GM20000 (cell line): ENCODE data around the gene DLST.

Experiments
- DNase-seq: peaks from one replicate; pipeline ENCODE4 v3.0.0; 2012; ENCODE audit warnings: low spot score
- TF ChIP-seq, protein P1 (sequence below): IDR thresholded peaks from 2 replicates; pipeline ENCODE4 v1.5.1; 2012; ENCODE audit warnings: mild to moderate bottlenecking, control low read depth; ENCODE audit errors: extremely low read depth, missing control alignments

Gene DLST

GRCh38 chr14:74881431-74882102, at the start of gene DLST:
TSS of gene DLST (plus strand) at chr14:74881916. CDS start at chr14:74881954, 38 bp downstream.
- DNase-seq, result peak; percentile 97
- TF ChIP-seq, protein P1, sequence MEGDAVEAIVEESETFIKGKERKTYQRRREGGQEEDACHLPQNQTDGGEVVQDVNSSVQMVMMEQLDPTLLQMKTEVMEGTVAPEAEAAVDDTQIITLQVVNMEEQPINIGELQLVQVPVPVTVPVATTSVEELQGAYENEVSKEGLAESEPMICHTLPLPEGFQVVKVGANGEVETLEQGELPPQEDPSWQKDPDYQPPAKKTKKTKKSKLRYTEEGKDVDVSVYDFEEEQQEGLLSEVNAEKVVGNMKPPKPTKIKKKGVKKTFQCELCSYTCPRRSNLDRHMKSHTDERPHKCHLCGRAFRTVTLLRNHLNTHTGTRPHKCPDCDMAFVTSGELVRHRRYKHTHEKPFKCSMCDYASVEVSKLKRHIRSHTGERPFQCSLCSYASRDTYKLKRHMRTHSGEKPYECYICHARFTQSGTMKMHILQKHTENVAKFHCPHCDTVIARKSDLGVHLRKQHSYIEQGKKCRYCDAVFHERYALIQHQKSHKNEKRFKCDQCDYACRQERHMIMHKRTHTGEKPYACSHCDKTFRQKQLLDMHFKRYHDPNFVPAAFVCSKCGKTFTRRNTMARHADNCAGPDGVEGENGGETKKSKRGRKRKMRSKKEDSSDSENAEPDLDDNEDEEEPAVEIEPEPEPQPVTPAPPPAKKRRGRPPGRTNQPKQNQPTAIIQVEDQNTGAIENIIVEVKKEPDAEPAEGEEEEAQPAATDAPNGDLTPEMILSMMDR, result no peak

- TF ChIP-seq, protein P1, result no peak
- no peak for DNase-seq
Measured at GRCh38 chr14:74832849-74833248, 48.9 kb upstream of the DLST start.

DNA sequence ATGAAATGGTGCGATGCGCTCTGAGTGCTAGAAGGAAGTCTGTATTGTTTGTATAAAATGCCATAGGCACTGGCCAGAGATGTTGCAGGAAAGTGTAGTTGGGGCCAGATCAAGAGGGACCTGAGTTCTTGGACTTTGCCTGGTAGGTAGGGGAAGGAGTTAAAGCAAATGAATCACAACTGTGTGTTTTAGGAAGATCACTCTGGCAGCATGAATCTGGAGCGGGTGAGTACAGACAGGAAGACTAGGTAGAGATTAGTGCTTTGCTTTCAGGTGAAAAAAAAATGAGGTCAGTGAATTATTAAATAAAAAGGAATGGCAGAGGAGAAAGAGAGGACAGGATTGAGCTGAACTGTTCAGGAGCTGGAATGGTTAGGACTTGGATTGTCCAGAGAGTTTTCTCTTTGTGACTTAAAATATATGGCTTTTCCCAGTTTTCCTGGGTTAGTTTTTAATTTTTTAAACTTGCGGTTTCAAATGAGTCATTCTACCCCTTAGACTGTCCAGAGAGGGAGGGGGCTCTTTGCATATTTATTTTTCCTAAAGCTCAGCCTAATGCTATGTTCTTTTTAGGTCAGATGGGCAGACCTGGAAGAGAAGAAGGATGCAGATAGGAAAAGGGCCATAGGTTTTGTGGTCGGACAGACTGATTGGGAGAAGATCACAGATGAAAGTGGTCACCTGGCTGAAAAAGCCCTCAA, 46.9 kb upstream of the DLST start:
- DNase-seq, result no peak
- TF ChIP-seq, protein P1, result no peak

DNA sequence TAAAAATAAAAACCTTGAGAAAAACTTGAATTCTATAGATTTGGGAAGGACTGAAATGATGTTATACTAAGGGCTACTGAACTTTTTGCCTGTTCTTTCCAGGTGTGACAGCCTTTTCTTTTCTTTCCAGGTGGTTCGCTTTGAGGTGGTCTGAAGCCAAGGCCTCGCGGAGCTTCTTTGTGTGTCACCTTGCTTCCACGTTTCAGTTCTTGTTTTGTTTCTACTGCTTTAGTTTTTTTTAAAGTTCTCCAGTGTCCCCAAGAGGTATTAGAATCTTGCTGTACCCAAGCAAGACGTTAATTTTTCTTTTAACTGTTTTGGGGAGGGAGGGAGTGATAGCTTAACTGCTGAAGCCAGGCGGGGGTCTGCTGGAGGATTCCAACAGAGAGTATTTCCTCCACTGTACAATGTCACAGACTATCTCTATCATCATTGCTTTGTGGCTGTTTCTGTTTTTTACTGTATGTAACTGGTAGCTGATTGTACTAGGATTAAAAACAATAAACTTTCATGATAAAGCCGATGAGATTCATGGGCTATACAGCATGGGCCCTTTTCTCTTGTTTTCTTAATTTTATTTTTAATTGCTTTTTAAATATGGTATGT, 46.0 kb upstream of the DLST start:
- TF ChIP-seq, protein P1, result no peak
- DNase-seq, result peak; percentile 21

GRCh38 chr14:74836251-74836960, 45.3 kb upstream of the DLST start:
- DNase-seq, result no peak
- TF ChIP-seq, protein P1, result no peak

DNA sequence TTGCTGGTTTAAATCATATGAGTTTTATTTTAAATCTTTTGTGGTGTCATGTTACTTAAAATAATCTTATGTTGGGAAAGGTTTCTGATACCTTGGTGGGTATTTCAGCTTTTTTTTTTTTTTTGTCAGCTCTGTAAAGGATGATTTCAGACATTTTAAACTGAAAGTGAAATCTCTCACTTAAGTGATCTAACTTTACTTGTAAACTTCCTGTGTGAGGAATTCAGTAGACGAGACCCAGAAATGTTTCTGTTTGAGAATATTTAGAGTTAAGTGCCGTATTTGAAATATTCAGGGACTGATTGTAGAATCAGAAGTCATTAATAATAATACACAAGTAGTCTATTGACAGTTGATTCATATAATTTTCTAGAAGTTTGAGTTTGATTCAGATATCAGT, 43.5 kb upstream of the DLST start:
- DNase-seq, result no peak
- TF ChIP-seq, protein P1, result no peak
